Measurements from ENCODE around the gene FILIP1.

The FILIP1 gene

GRCh38 chr6:75480425-75480824 lies 13.2 kb downstream of the FILIP1 start:
- no peaks in the 10 kb centered on the region for H3K27me3 ChIP-seq (ENCODE audit: control insufficient read depth in 3 of 3, insufficient read depth in 3 of 3, low read depth in 1 of 3, low read length in 3 of 3)
- no peak overlapping the region for H2BK120ac ChIP-seq (ENCODE audit: low read depth, low read length)
- H4K91ac ChIP-seq (ENCODE audit: low read depth, low read length, poor library complexity): no peak overlapping the region
- no peak overlapping the region for H2BK15ac ChIP-seq (ENCODE audit: low read length)
- no peak overlapping the region for H3K9ac ChIP-seq (ENCODE audit: low read depth, low read length, poor library complexity)
- no peak overlapping the region for H3K14ac ChIP-seq (ENCODE audit: low read length)
- no peaks in the 10 kb centered on the region for H3K9me3 ChIP-seq (replicated peaks in 1 of 2; ENCODE audit: control insufficient read depth in 2 of 2, insufficient read depth in 1 of 2, low read depth in 1 of 2, low read length in 2 of 2)
- no peak overlapping the region for H3K27ac ChIP-seq (replicated peaks; ENCODE audit: low read length)
- DNase-seq (ENCODE audit: low spot score): no peak
- no peak overlapping the region for H3K18ac ChIP-seq (ENCODE audit: low read length)
- H3K4me2 ChIP-seq (ENCODE audit: insufficient read depth, low read length, poor library complexity, severe bottlenecking): no peak overlapping the region
- no peak overlapping the region for H2BK12ac ChIP-seq (ENCODE audit: low read length)
- H3K4me3 ChIP-seq (ENCODE audit: low read length in 2 of 2): no peak overlapping the region
- no peak overlapping the region for H4K8ac ChIP-seq (ENCODE audit: low read depth, low read length)
- H2AK5ac ChIP-seq (ENCODE audit: low read depth, low read length): no peak overlapping the region
- H3K79me1 ChIP-seq (ENCODE audit: low read depth, low read length): no peaks in the 10 kb centered on the region
- WGBS, 2 donors (ENCODE audit: extremely low coverage in 2 of 2, insufficient read length in 2 of 2, insufficient replicate concordance in 1 of 2): no CpG with 5 or more reads among the region's 1 CpG
- H2BK5ac ChIP-seq (ENCODE audit: low read length): no peak overlapping the region
- H3K4ac ChIP-seq (ENCODE audit: low read length): no peak overlapping the region
- H2AFZ ChIP-seq (ENCODE audit: low read length): no peak overlapping the region
- H3K23ac ChIP-seq (ENCODE audit: low read depth, low read length, poor library complexity): no peak overlapping the region
- no peaks in the 10 kb centered on the region for H3K36me3 ChIP-seq (replicated peaks in 1 of 2; ENCODE audit: control insufficient read depth in 2 of 2, insufficient read depth in 2 of 2, low read length in 2 of 2)
- H3K4me1 ChIP-seq (ENCODE audit: control insufficient read depth in 2 of 2, insufficient read depth in 1 of 2, low read depth in 1 of 2, low read length in 2 of 2): peaks cover 0 to 6% of the 10 kb centered on the region in 2 donors

GRCh38 chr6:75479712-75480111 lies 13.9 kb downstream of the FILIP1 start:
- Histone ChIP-seq H2BK15ac (ENCODE audit: low read length) (no peak overlapping the region), H3K9me3 (replicated peaks in 1 of 2; ENCODE audit: control insufficient read depth in 2 of 2, insufficient read depth in 1 of 2, low read depth in 1 of 2, low read length in 2 of 2) (no peaks in the 10 kb centered on the region), H4K91ac (ENCODE audit: low read depth, low read length, poor library complexity) (no peak overlapping the region), H2BK5ac (ENCODE audit: low read length) (no peak overlapping the region), H4K8ac (ENCODE audit: low read depth, low read length) (no peak overlapping the region), H3K4me1 (ENCODE audit: control insufficient read depth in 2 of 2, insufficient read depth in 1 of 2, low read depth in 1 of 2, low read length in 2 of 2) (peaks cover 0 to 6% of the 10 kb centered on the region in 2 donors), H2AK5ac (ENCODE audit: low read depth, low read length) (no peak overlapping the region), H3K14ac (ENCODE audit: low read length) (no peak overlapping the region), H3K27me3 (ENCODE audit: control insufficient read depth in 3 of 3, insufficient read depth in 3 of 3, low read depth in 1 of 3, low read length in 3 of 3) (no peaks in the 10 kb centered on the region), H2BK12ac (ENCODE audit: low read length) (no peak overlapping the region), H2BK120ac (ENCODE audit: low read depth, low read length) (no peak overlapping the region), H3K4me3 (ENCODE audit: low read length in 2 of 2) (no peak overlapping the region), H3K18ac (ENCODE audit: low read length) (no peak overlapping the region), H2AFZ (ENCODE audit: low read length) (no peak overlapping the region), H3K4me2 (ENCODE audit: insufficient read depth, low read length, poor library complexity, severe bottlenecking) (no peak overlapping the region), H3K4ac (ENCODE audit: low read length) (no peak overlapping the region), H3K27ac (replicated peaks; ENCODE audit: low read length) (no peak overlapping the region), H3K23ac (ENCODE audit: low read depth, low read length, poor library complexity) (no peak overlapping the region), H3K79me1 (ENCODE audit: low read depth, low read length) (no peaks in the 10 kb centered on the region), H3K36me3 (replicated peaks in 1 of 2; ENCODE audit: control insufficient read depth in 2 of 2, insufficient read depth in 2 of 2, low read length in 2 of 2) (no peaks in the 10 kb centered on the region), H3K9ac (ENCODE audit: low read depth, low read length, poor library complexity) (no peak overlapping the region)
- no CpG with 5 or more reads among the region's 6 CpGs for WGBS, 2 donors (ENCODE audit: extremely low coverage in 2 of 2, insufficient read length in 2 of 2, insufficient replicate concordance in 1 of 2)
- DNase-seq (ENCODE audit: low spot score): no peak

GRCh38 chr6:75478929-75479328 lies 14.7 kb downstream of the FILIP1 start:
- no peak overlapping the region for H3K18ac ChIP-seq (ENCODE audit: low read length)
- H3K9me3 ChIP-seq (replicated peaks in 1 of 2; ENCODE audit: control insufficient read depth in 2 of 2, insufficient read depth in 1 of 2, low read depth in 1 of 2, low read length in 2 of 2): no peaks in the 10 kb centered on the region
- H3K23ac ChIP-seq (ENCODE audit: low read depth, low read length, poor library complexity): no peak overlapping the region
- no peak overlapping the region for H2BK120ac ChIP-seq (ENCODE audit: low read depth, low read length)
- H3K27me3 ChIP-seq (ENCODE audit: control insufficient read depth in 3 of 3, insufficient read depth in 3 of 3, low read depth in 1 of 3, low read length in 3 of 3): no peaks in the 10 kb centered on the region
- H2AK5ac ChIP-seq (ENCODE audit: low read depth, low read length): no peak overlapping the region
- no peak overlapping the region for H2BK15ac ChIP-seq (ENCODE audit: low read length)
- no peak overlapping the region for H2BK12ac ChIP-seq (ENCODE audit: low read length)
- H4K8ac ChIP-seq (ENCODE audit: low read depth, low read length): no peak overlapping the region
- H3K79me1 ChIP-seq (ENCODE audit: low read depth, low read length): no peaks in the 10 kb centered on the region
- no peak overlapping the region for H3K4ac ChIP-seq (ENCODE audit: low read length)
- H3K14ac ChIP-seq (ENCODE audit: low read length): no peak overlapping the region
- no peak overlapping the region for H3K4me2 ChIP-seq (ENCODE audit: insufficient read depth, low read length, poor library complexity, severe bottlenecking)
- no peak overlapping the region for H3K27ac ChIP-seq (replicated peaks; ENCODE audit: low read length)
- DNase-seq (ENCODE audit: low spot score): no peak
- no peak overlapping the region for H4K91ac ChIP-seq (ENCODE audit: low read depth, low read length, poor library complexity)
- H3K36me3 ChIP-seq (replicated peaks in 1 of 2; ENCODE audit: control insufficient read depth in 2 of 2, insufficient read depth in 2 of 2, low read length in 2 of 2): no peaks in the 10 kb centered on the region
- H3K9ac ChIP-seq (ENCODE audit: low read depth, low read length, poor library complexity): no peak overlapping the region
- H3K4me3 ChIP-seq (ENCODE audit: low read length in 2 of 2): no peak overlapping the region
- no peak overlapping the region for H2AFZ ChIP-seq (ENCODE audit: low read length)
- no peak overlapping the region for H2BK5ac ChIP-seq (ENCODE audit: low read length)
- peaks cover 0 to 6% of the 10 kb centered on the region in 2 donors for H3K4me1 ChIP-seq (ENCODE audit: control insufficient read depth in 2 of 2, insufficient read depth in 1 of 2, low read depth in 1 of 2, low read length in 2 of 2)

GRCh38 chr6:75472885-75473284 lies 20.7 kb downstream of the FILIP1 start:
- Histone ChIP-seq H3K79me1 (ENCODE audit: low read depth, low read length) (no peaks in the 10 kb centered on the region), H3K9me3 (replicated peaks in 1 of 2; ENCODE audit: control insufficient read depth in 2 of 2, insufficient read depth in 1 of 2, low read depth in 1 of 2, low read length in 2 of 2) (no peaks in the 10 kb centered on the region), H2AK5ac (ENCODE audit: low read depth, low read length) (no peak overlapping the region), H2BK15ac (ENCODE audit: low read length) (no peak overlapping the region), H3K9ac (ENCODE audit: low read depth, low read length, poor library complexity) (no peak overlapping the region), H3K36me3 (replicated peaks in 1 of 2; ENCODE audit: control insufficient read depth in 2 of 2, insufficient read depth in 2 of 2, low read length in 2 of 2) (no peaks in the 10 kb centered on the region), H3K27me3 (ENCODE audit: control insufficient read depth in 3 of 3, insufficient read depth in 3 of 3, low read depth in 1 of 3, low read length in 3 of 3) (no peaks in the 10 kb centered on the region), H3K4ac (ENCODE audit: low read length) (no peak overlapping the region), H2BK12ac (ENCODE audit: low read length) (no peak overlapping the region), H4K91ac (ENCODE audit: low read depth, low read length, poor library complexity) (no peak overlapping the region), H3K23ac (ENCODE audit: low read depth, low read length, poor library complexity) (no peak overlapping the region), H4K8ac (ENCODE audit: low read depth, low read length) (no peak overlapping the region), H3K4me3 (ENCODE audit: low read length in 2 of 2) (no peak overlapping the region), H3K27ac (replicated peaks; ENCODE audit: low read length) (no peak overlapping the region), H3K18ac (ENCODE audit: low read length) (no peak overlapping the region), H3K14ac (ENCODE audit: low read length) (no peak overlapping the region), H3K4me2 (ENCODE audit: insufficient read depth, low read length, poor library complexity, severe bottlenecking) (no peak overlapping the region), H2AFZ (ENCODE audit: low read length) (no peak overlapping the region), H2BK5ac (ENCODE audit: low read length) (no peak overlapping the region), H3K4me1 (ENCODE audit: control insufficient read depth in 2 of 2, insufficient read depth in 1 of 2, low read depth in 1 of 2, low read length in 2 of 2) (peaks cover 0 to under 1% of the 10 kb centered on the region in 2 donors), H2BK120ac (ENCODE audit: low read depth, low read length) (no peak overlapping the region)
- 100% methylated on average over 1 of the region's 1 CpG; no CpG with 5 or more reads in 1 of the 2 donors for WGBS, 2 donors (ENCODE audit: extremely low coverage in 2 of 2, insufficient read length in 2 of 2, insufficient replicate concordance in 1 of 2)
- no peak for DNase-seq (ENCODE audit: low spot score)
